T-helper 17 cell (primary cell): ENCODE data around the gene ZBTB21. TPM values are rescaled to one million over a fixed set of nuclear protein-coding genes. Genes with fewer than 3 reads are reported as not detected.

Experiments used
- ATAC-seq: fragments of 150-1000 bp; cut with Tn5 transposase; 2 replicates; pipeline ENCODE4 v1.10.0; 2021; ENCODE audit warnings: mild to moderate bottlenecking, moderate library complexity
- DNase-seq, 3 donors: peaks; one replicate each; pipeline versions ENCODE4 v3.0.0 to v3.0.0-alpha.2; 2020 to 2021
- H3K9me3 ChIP-seq: one replicate; pipeline ENCODE4 v1.7.0; 2013; ENCODE audit warnings: low read length, mild to moderate bottlenecking; ENCODE audit not compliant: control insufficient read depth, poor library complexity, severe bottlenecking
- H3K27ac Mint-ChIP-seq: one replicate; pipeline ENCODE4 v1.8.0; 2022; ENCODE audit warnings: mild to moderate bottlenecking, moderate library complexity, mixed read lengths
- H3K27me3 Mint-ChIP-seq: one replicate; pipeline ENCODE4 v1.8.0; 2022; ENCODE audit warnings: mixed read lengths
- H3K36me3 Mint-ChIP-seq: one replicate; pipeline ENCODE4 v1.8.0; 2022; ENCODE audit warnings: low read depth, mixed read lengths
- H3K4me1 Mint-ChIP-seq: one replicate; pipeline ENCODE4 v1.8.0; 2022; ENCODE audit warnings: mild to moderate bottlenecking, mixed read lengths
- H3K4me3 Mint-ChIP-seq: one replicate; pipeline ENCODE4 v1.8.0; 2022; ENCODE audit warnings: mild to moderate bottlenecking, moderate library complexity, mixed read lengths
- total RNA-seq, 4 donors: library from RNA in 2 of 4; stranded (reverse) in 2 of 4; gene quantifications; one replicate each; pipeline ENCODE4 v1.2.3 and lab custom pipeline; 2022 to 2026

ZBTB21 gene
- total RNA-seq, 2 donors from 2014 or later, result 110 to 118 TPM

- Mint-ChIP-seq H3K27ac (no peak overlapping the region), H3K4me1 (peaks cover 9% of the 10 kb centered on the region), H3K36me3 (peaks cover 3% of the 10 kb centered on the region), H3K27me3 (peaks cover 23% of the 10 kb centered on the region), H3K4me3 (no peak overlapping the region)
- no peak for DNase-seq
- no peak for ATAC-seq
- no peaks in the 10 kb centered on the region for H3K9me3 ChIP-seq
These were observed 11.9 kb upstream of the ZBTB21 start for GRCh38 chr21:42022091-42022430.

- H3K9me3 ChIP-seq, result no peaks in the 10 kb centered on the region
- Mint-ChIP-seq H3K36me3 (peaks cover 3% of the 10 kb centered on the region), H3K27ac (no peak overlapping the region), H3K4me1 (peaks cover 5% of the 10 kb centered on the region), H3K27me3 (peaks cover 22% of the 10 kb centered on the region), H3K4me3 (no peak overlapping the region)
- DNase-seq (no peak), ATAC-seq (no peak)
These were observed 11.4 kb upstream of the ZBTB21 start for GRCh38 chr21:42021371-42022090.

- Mint-ChIP-seq H3K4me3 (no peak overlapping the region), H3K27me3 (peaks cover 14% of the 10 kb centered on the region), H3K36me3 (peaks cover 3% of the 10 kb centered on the region), H3K4me1 (peaks cover 3% of the 10 kb centered on the region), H3K27ac (no peak overlapping the region)
- DNase-seq (no peak), ATAC-seq (no peak)
- no peaks in the 10 kb centered on the region for H3K9me3 ChIP-seq
These were observed 9.5 kb upstream of the ZBTB21 start for GRCh38 chr21:42019706-42020105.

GRCh38 chr21:42019101-42019605 is 9.0 kb upstream of the ZBTB21 start:
- no peaks in the 10 kb centered on the region for H3K9me3 ChIP-seq
- no peak for DNase-seq
- no peaks in the 10 kb centered on the region for H3K36me3 Mint-ChIP-seq
- no peak overlapping the region for H3K4me3 Mint-ChIP-seq
- peaks cover 8% of the 10 kb centered on the region for H3K27me3 Mint-ChIP-seq
- H3K27ac Mint-ChIP-seq, result no peak overlapping the region
- no peaks in the 10 kb centered on the region for H3K4me1 Mint-ChIP-seq
- ATAC-seq, result no peak

- Mint-ChIP-seq H3K4me3 (no peak overlapping the region), H3K27ac (no peak overlapping the region), H3K27me3 (peaks cover 8% of the 10 kb centered on the region), H3K36me3 (no peaks in the 10 kb centered on the region), H3K4me1 (peaks cover 8% of the 10 kb centered on the region)
- H3K9me3 ChIP-seq, result no peaks in the 10 kb centered on the region
- no peak for ATAC-seq
- no peak for DNase-seq
These were observed 6.9 kb upstream of the ZBTB21 start for GRCh38 chr21:42017022-42017421.

GRCh38 chr21:42016364-42016985 is 6.3 kb upstream of the ZBTB21 start:
- no peak overlapping the region for H3K4me3 Mint-ChIP-seq
- peaks cover 8% of the 10 kb centered on the region for H3K4me1 Mint-ChIP-seq
- no peak for DNase-seq
- H3K9me3 ChIP-seq, result no peaks in the 10 kb centered on the region
- peaks cover 8% of the 10 kb centered on the region for H3K27me3 Mint-ChIP-seq
- H3K27ac Mint-ChIP-seq, result no peak overlapping the region
- no peak for ATAC-seq
- H3K36me3 Mint-ChIP-seq, result no peaks in the 10 kb centered on the region

- H3K36me3 Mint-ChIP-seq, result peaks cover 4% of the 10 kb centered on the region
- H3K27me3 Mint-ChIP-seq, result no peaks in the 10 kb centered on the region
- H3K27ac Mint-ChIP-seq, result no peak overlapping the region
- no peaks in the 10 kb centered on the region for H3K9me3 ChIP-seq
- DNase-seq, result no peak
- no peak overlapping the region for H3K4me3 Mint-ChIP-seq
- no peak for ATAC-seq
- peaks cover 14% of the 10 kb centered on the region for H3K4me1 Mint-ChIP-seq
These were observed 3.8 kb upstream of the ZBTB21 start for GRCh38 chr21:42013931-42014330.

DNA sequence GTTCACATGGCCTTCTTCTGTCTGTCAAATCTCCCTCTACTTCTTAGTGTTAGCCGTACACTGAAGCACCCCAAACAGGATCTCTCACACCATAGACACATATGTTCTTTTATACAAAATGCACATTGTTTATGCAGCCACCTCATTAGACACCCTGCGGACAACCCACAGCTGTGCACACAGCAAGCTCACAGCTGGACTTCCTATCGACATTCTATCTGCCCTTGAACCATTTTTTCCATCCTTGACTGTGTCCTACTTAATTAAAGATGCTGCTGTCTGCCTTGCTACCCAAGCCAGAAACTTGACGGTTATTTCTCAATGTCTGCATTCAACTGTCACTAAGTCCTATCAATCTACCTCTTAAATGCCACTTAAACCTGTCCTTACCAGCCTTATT is 3.2 kb upstream of the ZBTB21 start:
- Mint-ChIP-seq H3K4me3 (peak overlapping the region; percentile 10), H3K27ac (no peak overlapping the region)
- no peaks in the 10 kb centered on the region for H3K9me3 ChIP-seq

DNA sequence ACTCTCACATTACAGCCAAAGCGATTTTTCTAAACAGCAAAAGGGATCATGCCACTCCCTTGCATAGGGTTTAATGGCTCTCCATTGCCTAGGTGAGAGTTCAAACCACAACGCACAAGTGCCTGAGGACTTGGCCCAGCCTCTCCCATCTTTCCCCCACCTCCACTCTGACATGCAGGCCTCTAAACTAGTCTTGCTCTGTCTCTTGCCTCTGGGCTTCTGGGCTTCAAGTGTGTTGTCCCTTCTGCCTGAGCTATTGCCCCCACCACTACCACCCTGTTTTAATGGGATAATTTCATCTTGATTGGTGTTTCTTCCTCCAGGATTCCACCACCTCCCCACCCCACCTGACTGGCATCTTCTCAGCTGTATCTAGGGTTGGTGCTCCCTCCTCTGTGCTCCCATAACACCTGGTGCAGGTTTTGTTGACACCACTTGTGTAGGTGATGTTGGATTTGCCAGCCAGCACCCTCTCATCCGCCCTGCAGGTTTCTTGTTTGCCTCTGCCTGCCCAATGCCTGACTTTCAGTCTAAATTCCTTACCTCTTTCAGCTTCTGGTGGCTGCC is 2.7 kb upstream of the ZBTB21 start:
- Mint-ChIP-seq H3K27ac (no peak overlapping the region), H3K27me3 (no peaks in the 10 kb centered on the region), H3K36me3 (peaks cover 4% of the 10 kb centered on the region), H3K4me3 (peak overlapping the region; percentile 10), H3K4me1 (peaks cover 17% of the 10 kb centered on the region)
- DNase-seq (no peak), ATAC-seq (no peak)
- H3K9me3 ChIP-seq, result no peaks in the 10 kb centered on the region

More for the DNA sequence above, 3.2 kb upstream of the ZBTB21 start:
- ATAC-seq (no peak), DNase-seq (no peak)
- no peaks in the 10 kb centered on the region for H3K27me3 Mint-ChIP-seq
- H3K4me1 Mint-ChIP-seq, result peaks cover 15% of the 10 kb centered on the region
- peaks cover 4% of the 10 kb centered on the region for H3K36me3 Mint-ChIP-seq

- ATAC-seq, result no peak
- peak overlapping the region; percentile 75 for H3K27ac Mint-ChIP-seq
- H3K9me3 ChIP-seq, result no peaks in the 10 kb centered on the region
- no peaks in the 10 kb centered on the region for H3K27me3 Mint-ChIP-seq
- no peak for DNase-seq
- H3K36me3 Mint-ChIP-seq, result peaks cover 6% of the 10 kb centered on the region
- H3K4me1 Mint-ChIP-seq, result peaks cover 22% of the 10 kb centered on the region
- no peak overlapping the region for H3K4me3 Mint-ChIP-seq
These were observed 2.2 kb upstream of the ZBTB21 start for GRCh38 chr21:42012344-42012743.

- peaks cover 11% of the 10 kb centered on the region for H3K36me3 Mint-ChIP-seq
These were observed 641 bp upstream of the ZBTB21 start for GRCh38 chr21:42010507-42011495.

DNA sequence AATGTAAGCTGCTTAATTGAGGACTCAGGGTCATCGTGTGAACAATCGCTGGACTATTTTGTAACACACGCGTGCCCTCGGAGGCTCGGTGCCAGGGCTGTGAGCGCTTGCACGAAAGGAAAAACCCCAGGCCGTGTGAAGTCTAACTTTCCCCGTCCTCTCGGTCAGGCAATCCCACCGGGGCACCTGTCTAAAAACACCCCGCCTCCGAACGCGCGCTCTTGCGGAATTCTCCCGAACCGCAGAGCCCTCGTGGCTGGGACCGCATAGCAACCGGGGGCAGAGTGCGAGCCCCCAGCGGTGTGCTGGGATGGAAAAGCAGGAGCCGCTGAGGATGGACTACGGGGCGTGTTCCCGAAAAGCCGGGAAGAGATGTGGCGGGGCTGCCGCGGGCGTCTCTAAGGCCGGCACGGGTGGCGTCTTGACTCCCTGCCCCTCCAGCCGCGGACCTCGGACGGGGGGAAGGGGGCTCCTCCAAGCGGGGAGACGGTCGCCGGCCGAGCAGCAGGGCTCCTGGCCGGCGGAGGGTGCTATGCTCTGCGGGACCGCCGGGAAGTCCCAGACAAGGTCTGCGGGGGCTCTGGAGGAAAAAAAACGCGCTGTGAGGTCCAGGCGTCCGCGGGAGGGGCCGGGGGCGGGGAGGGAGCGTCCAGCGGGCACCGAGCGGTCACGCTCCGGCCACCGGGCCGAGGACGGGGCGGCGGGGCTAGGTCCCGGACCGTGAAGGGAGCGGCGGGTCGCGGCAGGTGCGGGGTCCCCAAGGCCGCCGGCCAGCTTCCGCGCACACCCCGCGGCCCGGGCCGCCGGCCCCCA is 936 bp downstream of the ZBTB21 start:
- Mint-ChIP-seq H3K4me3 (peak overlapping the region; percentile 95), H3K36me3 (peaks cover 13% of the 10 kb centered on the region), H3K27ac (peak overlapping the region; percentile 96), H3K4me1 (peaks cover 36% of the 10 kb centered on the region), H3K27me3 (no peaks in the 10 kb centered on the region)
- DNase-seq (peak; percentile 21 to 26 (median 25)), ATAC-seq (peak; percentile 12)
- H3K9me3 ChIP-seq, result no peaks in the 10 kb centered on the region

More at GRCh38 chr21:42010507-42011495, 641 bp upstream of the ZBTB21 start:
- Mint-ChIP-seq H3K4me1 (peaks cover 29% of the 10 kb centered on the region), H3K27me3 (no peaks in the 10 kb centered on the region), H3K27ac (peak overlapping the region; percentile 96), H3K4me3 (peak overlapping the region; percentile 95)
- ATAC-seq, result peak; percentile 11
- peak in 2 of 3 donors; percentile 25 to 38 for DNase-seq
- no peaks in the 10 kb centered on the region for H3K9me3 ChIP-seq
